GM19324 (cell line): Measurements from ENCODE around the gene KIF17.
A peak's percentile ranks its signal among the peaks of the same experiment; 100 is the strongest.

Experiments
- ATAC-seq: cut with Tn5 transposase; IDR thresholded peaks from one replicate; pipeline ENCODE4 v1.9.1; 2021; ENCODE audit warnings: mild to moderate bottlenecking, moderate library complexity; ENCODE audit not compliant: unreplicated experiment, low FRiP score

Gene KIF17

GRCh38 chr1:20663969-20664715 is 53.7 kb downstream of the KIF17 start:
- ATAC-seq, result no peak

GRCh38 chr1:20663365-20663764 is 54.4 kb downstream of the KIF17 start:
- ATAC-seq, result no peak

- no peak for ATAC-seq
Measured at GRCh38 chr1:20662110-20662475, 55.7 kb downstream of the KIF17 start.

- peak; percentile 96 for ATAC-seq
Measured at GRCh38 chr1:20661207-20662109, 56.3 kb downstream of the KIF17 start, which contains the start of gene DDOST. DDOST (minus strand) TSS chr1:20661369; CDS start chr1:20661350, 19 bp downstream.

GRCh38 chr1:20660847-20661206 is 57.0 kb downstream of the KIF17 start:
- ATAC-seq, result no peak

GRCh38 chr1:20660363-20660762 is 57.4 kb downstream of the KIF17 start:
- ATAC-seq, result no peak

- no peak for ATAC-seq
Measured at GRCh38 chr1:20658166-20658915, 59.5 kb downstream of the KIF17 start.

GRCh38 chr1:20657024-20657423 is 60.8 kb downstream of the KIF17 start:
- no peak for ATAC-seq

- ATAC-seq, result no peak
Measured at GRCh38 chr1:20654104-20654690, 63.6 kb downstream of the KIF17 start.

GRCh38 chr1:20652300-20652699 is 65.5 kb downstream of the KIF17 start:
- no peak for ATAC-seq

GRCh38 chr1:20648946-20649345 is 68.9 kb downstream of the KIF17 start:
- no peak for ATAC-seq

GRCh38 chr1:20648438-20648837 is 69.4 kb downstream of the KIF17 start:
- no peak for ATAC-seq

- ATAC-seq, result no peak
Measured at GRCh38 chr1:20645414-20645813, 72.4 kb downstream of the KIF17 start.

- no peak for ATAC-seq
Measured at GRCh38 chr1:20644416-20644815, 73.4 kb downstream of the KIF17 start.

GRCh38 chr1:20643080-20643479 is 74.7 kb downstream of the KIF17 start:
- ATAC-seq, result no peak

GRCh38 chr1:20641975-20642374 is 75.8 kb downstream of the KIF17 start:
- no peak for ATAC-seq

- no peak for ATAC-seq
Measured at GRCh38 chr1:20640183-20640597, 77.6 kb downstream of the KIF17 start.

GRCh38 chr1:20636785-20637347 is 80.9 kb downstream of the KIF17 start:
- ATAC-seq, result no peak

GRCh38 chr1:20634594-20635084 is 83.2 kb downstream of the KIF17 start:
- ATAC-seq, result no peak

GRCh38 chr1:20634065-20634593 is 83.7 kb downstream of the KIF17 start:
- no peak for ATAC-seq
